SK-N-SH treated with all-trans-retinoic acid at 6 μM for 48 hours (cell line): ENCODE results near the gene MAGED4B.

ENCODE experiments used
- CSDC2 ChIP-seq: fragments of 250-450 bp; sonication (Bioruptor Pico); IDR thresholded peaks from 2 replicates; pipeline ENCODE4 v1.5.0; 2020; ENCODE audit warnings: mild to moderate bottlenecking, moderate library complexity
- GLIS3 ChIP-seq: fragments of 250-450 bp; sonication (Bioruptor Pico); IDR thresholded peaks from 2 replicates; pipeline ENCODE4 v1.5.0; 2020; ENCODE audit warnings: mild to moderate bottlenecking, moderate library complexity
- OSR1 ChIP-seq: fragments of 250-450 bp; sonication (Bioruptor Pico); IDR thresholded peaks from 2 replicates; pipeline ENCODE4 v1.8.0; 2022; ENCODE audit warnings: moderate library complexity, mild to moderate bottlenecking, inconsistent platforms
- RARB ChIP-seq: fragments of 250-450 bp; sonication (Bioruptor Pico); IDR thresholded peaks from 2 replicates; pipeline ENCODE4 v1.8.0; 2021; ENCODE audit warnings: mild to moderate bottlenecking, moderate library complexity
- TOX ChIP-seq: fragments of 250-450 bp; sonication (Bioruptor Pico); IDR thresholded peaks from 2 replicates; pipeline ENCODE4 v1.8.0; 2021; ENCODE audit warnings: mild to moderate bottlenecking, moderate library complexity, borderline replicate concordance
- ZNF565 ChIP-seq: fragments of 450-650 bp; formaldehyde crosslinking; conservative IDR thresholded peaks from 2 replicates; pipeline ENCODE4 v1.5.0; 2020; ENCODE audit warnings: low read depth, mild to moderate bottlenecking, moderate library complexity
- ZNF8 ChIP-seq: fragments of 450-650 bp; formaldehyde crosslinking; IDR thresholded peaks from 2 replicates; pipeline ENCODE4 v1.5.0; 2020; ENCODE audit warnings: mild to moderate bottlenecking, moderate library complexity
- TF ChIP-seq, protein P1 (sequence below): fragments of 250-450 bp; sonication (Bioruptor Pico); IDR thresholded peaks from 2 replicates; pipeline ENCODE4 v1.5.1; 2020; ENCODE audit warnings: low read depth, mild to moderate bottlenecking, moderate library complexity
- TF ChIP-seq, protein P2 (sequence below): fragments of 250-450 bp; sonication (Bioruptor Pico); IDR thresholded peaks from 2 replicates; pipeline ENCODE4 v1.8.0; 2020; ENCODE audit warnings: mild to moderate bottlenecking, moderate library complexity, borderline replicate concordance
- TF ChIP-seq, protein P3 (sequence below): fragments of 250-450 bp; sonication (Bioruptor Pico); IDR thresholded peaks from 2 replicates; pipeline ENCODE4 v1.8.0; 2021; ENCODE audit warnings: low read depth, mild to moderate bottlenecking, moderate library complexity, borderline replicate concordance

DNA sequence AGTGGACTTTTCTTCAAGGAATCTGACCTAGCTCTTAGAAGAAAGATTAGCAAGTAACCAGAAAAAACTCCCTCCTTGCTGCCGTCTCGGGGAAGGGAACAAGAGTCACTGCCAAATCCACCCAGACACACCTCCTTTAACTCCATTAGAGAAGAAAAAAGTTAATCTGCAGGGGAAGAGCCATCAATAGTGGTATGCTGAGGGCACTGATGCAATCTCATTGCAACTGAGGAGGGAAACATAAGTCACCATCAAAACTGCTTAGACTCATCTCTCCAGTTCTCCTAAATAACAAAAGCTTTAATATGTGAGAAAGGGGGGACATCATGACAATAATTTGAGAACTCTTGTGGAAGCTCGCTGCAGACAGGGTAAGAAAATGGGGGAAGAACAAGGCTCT, 49.3 kb upstream of the MAGED4B start:
- TF ChIP-seq ZNF8 (CRISPR knock-in tag) = no peak
- TF ChIP-seq, protein P1, sequence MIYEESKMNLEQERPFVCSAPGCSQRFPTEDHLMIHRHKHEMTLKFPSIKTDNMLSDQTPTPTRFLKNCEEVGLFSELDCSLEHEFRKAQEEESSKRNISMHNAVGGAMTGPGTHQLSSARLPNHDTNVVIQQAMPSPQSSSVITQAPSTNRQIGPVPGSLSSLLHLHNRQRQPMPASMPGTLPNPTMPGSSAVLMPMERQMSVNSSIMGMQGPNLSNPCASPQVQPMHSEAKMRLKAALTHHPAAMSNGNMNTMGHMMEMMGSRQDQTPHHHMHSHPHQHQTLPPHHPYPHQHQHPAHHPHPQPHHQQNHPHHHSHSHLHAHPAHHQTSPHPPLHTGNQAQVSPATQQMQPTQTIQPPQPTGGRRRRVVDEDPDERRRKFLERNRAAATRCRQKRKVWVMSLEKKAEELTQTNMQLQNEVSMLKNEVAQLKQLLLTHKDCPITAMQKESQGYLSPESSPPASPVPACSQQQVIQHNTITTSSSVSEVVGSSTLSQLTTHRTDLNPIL = no peak
- TF ChIP-seq GLIS3 (CRISPR knock-in tag) = no peak
- no peak for TF ChIP-seq RARB (CRISPR knock-in tag)
- no peak for TF ChIP-seq ZNF565
- TF ChIP-seq, protein P2, sequence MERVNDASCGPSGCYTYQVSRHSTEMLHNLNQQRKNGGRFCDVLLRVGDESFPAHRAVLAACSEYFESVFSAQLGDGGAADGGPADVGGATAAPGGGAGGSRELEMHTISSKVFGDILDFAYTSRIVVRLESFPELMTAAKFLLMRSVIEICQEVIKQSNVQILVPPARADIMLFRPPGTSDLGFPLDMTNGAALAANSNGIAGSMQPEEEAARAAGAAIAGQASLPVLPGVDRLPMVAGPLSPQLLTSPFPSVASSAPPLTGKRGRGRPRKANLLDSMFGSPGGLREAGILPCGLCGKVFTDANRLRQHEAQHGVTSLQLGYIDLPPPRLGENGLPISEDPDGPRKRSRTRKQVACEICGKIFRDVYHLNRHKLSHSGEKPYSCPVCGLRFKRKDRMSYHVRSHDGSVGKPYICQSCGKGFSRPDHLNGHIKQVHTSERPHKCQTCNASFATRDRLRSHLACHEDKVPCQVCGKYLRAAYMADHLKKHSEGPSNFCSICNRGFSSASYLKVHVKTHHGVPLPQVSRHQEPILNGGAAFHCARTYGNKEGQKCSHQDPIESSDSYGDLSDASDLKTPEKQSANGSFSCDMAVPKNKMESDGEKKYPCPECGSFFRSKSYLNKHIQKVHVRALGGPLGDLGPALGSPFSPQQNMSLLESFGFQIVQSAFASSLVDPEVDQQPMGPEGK = no peak
- TF ChIP-seq OSR1 (CRISPR knock-in tag) = no peak
- no peak for TF ChIP-seq TOX
- no peak for TF ChIP-seq CSDC2
- TF ChIP-seq, protein P3, sequence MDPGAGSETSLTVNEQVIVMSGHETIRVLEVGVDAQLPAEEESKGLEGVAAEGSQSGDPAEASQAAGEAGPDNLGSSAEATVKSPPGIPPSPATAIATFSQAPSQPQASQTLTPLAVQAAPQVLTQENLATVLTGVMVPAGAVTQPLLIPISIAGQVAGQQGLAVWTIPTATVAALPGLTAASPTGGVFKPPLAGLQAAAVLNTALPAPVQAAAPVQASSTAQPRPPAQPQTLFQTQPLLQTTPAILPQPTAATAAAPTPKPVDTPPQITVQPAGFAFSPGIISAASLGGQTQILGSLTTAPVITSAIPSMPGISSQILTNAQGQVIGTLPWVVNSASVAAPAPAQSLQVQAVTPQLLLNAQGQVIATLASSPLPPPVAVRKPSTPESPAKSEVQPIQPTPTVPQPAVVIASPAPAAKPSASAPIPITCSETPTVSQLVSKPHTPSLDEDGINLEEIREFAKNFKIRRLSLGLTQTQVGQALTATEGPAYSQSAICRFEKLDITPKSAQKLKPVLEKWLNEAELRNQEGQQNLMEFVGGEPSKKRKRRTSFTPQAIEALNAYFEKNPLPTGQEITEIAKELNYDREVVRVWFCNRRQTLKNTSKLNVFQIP (CRISPR knock-in tag) = no peak
